Measurements from ENCODE around the gene APBA1. TPM values are rescaled to one million over a fixed set of nuclear protein-coding genes. Genes with fewer than 3 reads are reported as not detected.
A peak's percentile ranks its signal among the peaks of the same experiment; 100 is the strongest.

The APBA1 gene
- total RNA-seq, 4 donors from 2014 or later, result 3.3 to 9.7 (median 5.2) TPM

DNA sequence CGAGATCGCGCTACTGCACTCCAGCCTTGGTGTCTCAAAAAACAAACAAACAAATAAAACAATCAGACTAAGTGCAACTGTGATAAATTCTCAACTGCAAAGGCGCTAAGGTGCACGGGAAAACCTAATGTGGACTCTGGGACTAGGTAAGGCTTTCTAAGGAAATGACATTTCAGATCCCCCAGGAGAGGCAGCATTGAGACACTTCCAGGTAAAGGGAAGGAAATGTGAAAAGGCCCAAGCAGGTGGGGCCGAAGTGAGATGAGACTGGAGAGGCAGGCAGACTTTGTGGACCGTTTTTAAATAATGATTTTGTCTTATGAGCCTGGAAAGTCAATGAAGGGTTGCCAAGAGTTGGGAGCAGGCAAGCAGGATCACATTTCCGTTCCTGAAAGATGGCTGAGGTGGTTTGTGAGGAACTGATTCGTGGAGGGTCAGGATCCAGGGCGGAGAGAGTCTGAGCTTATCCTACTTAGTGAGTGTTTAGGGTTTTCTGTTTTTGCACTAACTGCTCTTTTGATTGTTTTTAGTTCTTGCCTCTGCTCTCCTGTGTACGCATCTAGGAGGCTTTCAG, 2.0 kb upstream of the APBA1 start:
- DNase-seq (ENCODE audit: extremely low spot score), result no peak
- Histone ChIP-seq H3K4me3 (no peak overlapping the region), H3K9me3 (no peaks in the 10 kb centered on the region), H3K27ac (replicated peaks in 1 of 4) (no peak overlapping the region), H3K36me3 (no peaks in the 10 kb centered on the region), H3K27me3 (peaks cover 0 to 3% (median 0%) of the 10 kb centered on the region in 4 donors), H3K4me1 (peaks cover 15 to 24% (median 23%) of the 10 kb centered on the region in 4 donors)
- intact Hi-C loops (cut with DNase I), result loop anchor here (10.0 kb wide), 2 partner anchors 249 to 581 kb away; partner anchors contain the start of gene SMC5
- WGBS, result 82% methylated on average over 11 of the region's 11 CpGs
- TF ChIP-seq EP300 (IDR thresholded peaks at IDR 0.05), result no peak
- no peak for TF ChIP-seq POLR2A (IDR thresholded peaks at IDR 0.05; ENCODE audit: low read depth)
- TF ChIP-seq, protein P1, sequence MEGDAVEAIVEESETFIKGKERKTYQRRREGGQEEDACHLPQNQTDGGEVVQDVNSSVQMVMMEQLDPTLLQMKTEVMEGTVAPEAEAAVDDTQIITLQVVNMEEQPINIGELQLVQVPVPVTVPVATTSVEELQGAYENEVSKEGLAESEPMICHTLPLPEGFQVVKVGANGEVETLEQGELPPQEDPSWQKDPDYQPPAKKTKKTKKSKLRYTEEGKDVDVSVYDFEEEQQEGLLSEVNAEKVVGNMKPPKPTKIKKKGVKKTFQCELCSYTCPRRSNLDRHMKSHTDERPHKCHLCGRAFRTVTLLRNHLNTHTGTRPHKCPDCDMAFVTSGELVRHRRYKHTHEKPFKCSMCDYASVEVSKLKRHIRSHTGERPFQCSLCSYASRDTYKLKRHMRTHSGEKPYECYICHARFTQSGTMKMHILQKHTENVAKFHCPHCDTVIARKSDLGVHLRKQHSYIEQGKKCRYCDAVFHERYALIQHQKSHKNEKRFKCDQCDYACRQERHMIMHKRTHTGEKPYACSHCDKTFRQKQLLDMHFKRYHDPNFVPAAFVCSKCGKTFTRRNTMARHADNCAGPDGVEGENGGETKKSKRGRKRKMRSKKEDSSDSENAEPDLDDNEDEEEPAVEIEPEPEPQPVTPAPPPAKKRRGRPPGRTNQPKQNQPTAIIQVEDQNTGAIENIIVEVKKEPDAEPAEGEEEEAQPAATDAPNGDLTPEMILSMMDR (IDR thresholded peaks at IDR 0.05), result no peak
- no peak for TF ChIP-seq POLR2AphosphoS5 (IDR thresholded peaks at IDR 0.05)

DNA sequence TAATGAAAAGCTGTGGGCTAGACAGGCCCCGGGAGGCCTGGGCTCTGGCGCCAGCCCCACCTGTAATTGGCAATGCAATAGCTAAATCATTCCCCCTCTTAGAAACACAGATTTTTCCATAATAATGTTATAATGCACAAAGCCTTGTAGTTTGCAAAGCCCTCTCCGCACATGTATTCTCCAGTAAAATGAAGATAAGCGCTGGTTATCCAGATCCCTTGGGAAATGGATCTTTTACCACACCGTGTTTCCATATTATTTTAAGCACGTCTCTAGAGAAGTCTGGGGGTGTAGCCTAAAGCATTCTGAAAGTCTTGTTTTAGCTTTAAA, 1.1 kb upstream of the APBA1 start:
- Histone ChIP-seq H3K27me3 (peaks cover 0 to 3% (median 0%) of the 10 kb centered on the region in 4 donors), H3K9me3 (no peaks in the 10 kb centered on the region), H3K4me3 (peak overlapping the region; percentile 81 to 94 (median 87)), H3K36me3 (no peaks in the 10 kb centered on the region), H3K4me1 (peaks cover 15 to 24% (median 23%) of the 10 kb centered on the region in 4 donors), H3K27ac (replicated peaks in 1 of 4) (peak overlapping the region; percentile 75 to 83 (median 82))
- DNase-seq (ENCODE audit: extremely low spot score), result no peak
- intact Hi-C loops (cut with DNase I), result loop anchor here (2.0 to 10.0 kb wide), 3 partner anchors 86 to 582 kb away; partner anchors contain the start of gene SMC5
- TF ChIP-seq, protein P1 (IDR thresholded peaks at IDR 0.05), result no peak
- WGBS, result 54% methylated on average over 5 of the region's 6 CpGs

DNA sequence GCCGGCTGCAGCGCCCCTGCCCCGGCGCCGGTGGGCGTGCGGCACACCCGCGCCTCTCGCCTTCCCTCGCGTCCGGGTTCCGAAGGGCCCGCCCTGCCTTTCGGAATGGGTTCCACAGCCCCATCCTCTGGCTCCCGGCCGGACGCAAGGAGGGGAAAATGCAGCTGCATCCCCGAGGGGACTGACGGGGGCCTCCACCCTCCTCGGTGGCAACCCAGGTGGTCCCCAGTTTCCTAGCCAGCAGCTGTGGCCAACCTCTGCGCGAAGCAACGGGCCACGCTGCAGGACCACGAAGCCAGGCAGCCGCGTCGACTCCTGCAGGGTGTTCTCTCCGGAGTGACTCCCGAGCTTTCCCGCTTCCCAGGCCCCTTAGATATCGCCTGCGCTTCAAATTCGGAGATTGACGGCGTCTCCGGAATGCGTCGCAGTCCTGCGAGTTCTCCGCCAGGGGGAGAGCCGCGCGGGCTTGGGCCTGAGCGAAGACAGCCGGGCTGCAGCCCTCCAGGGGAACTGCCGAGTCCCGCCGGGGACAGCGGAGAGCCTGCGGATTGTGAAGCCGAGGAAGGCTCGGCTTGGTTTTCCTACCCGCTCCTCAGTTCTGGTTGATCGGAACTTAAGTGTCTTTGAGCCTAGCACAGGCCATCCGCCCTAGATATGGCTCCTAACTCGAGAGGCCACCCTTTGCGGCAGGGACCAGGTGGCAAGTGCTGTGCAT, 582 bp upstream of the APBA1 start:
- Histone ChIP-seq H3K4me1 (peaks cover 15 to 24% (median 23%) of the 10 kb centered on the region in 4 donors), H3K9me3 (no peaks in the 10 kb centered on the region), H3K27ac (replicated peaks in 1 of 4) (peak overlapping the region; percentile 75 to 83 (median 82)), H3K4me3 (peak overlapping the region; percentile 81 to 94 (median 87)), H3K36me3 (no peaks in the 10 kb centered on the region), H3K27me3 (peaks cover 0 to 3% (median 0%) of the 10 kb centered on the region in 4 donors)
- TF ChIP-seq POLR2A (IDR thresholded peaks at IDR 0.05; ENCODE audit: low read depth) (no peak), POLR2AphosphoS5 (IDR thresholded peaks at IDR 0.05) (peak in 1 of 2 donors; percentile 56)
- TF ChIP-seq, protein P1 (IDR thresholded peaks at IDR 0.05), result peak; percentile 71 to 91 (median 88)
- no peak for DNase-seq (ENCODE audit: extremely low spot score)
- 0% methylated on average over 10 of the region's 60 CpGs for WGBS
- intact Hi-C loops (cut with DNase I), result loop anchor here (2.0 to 10.0 kb wide), 3 partner anchors 86 to 582 kb away; partner anchors contain the start of gene SMC5

DNA sequence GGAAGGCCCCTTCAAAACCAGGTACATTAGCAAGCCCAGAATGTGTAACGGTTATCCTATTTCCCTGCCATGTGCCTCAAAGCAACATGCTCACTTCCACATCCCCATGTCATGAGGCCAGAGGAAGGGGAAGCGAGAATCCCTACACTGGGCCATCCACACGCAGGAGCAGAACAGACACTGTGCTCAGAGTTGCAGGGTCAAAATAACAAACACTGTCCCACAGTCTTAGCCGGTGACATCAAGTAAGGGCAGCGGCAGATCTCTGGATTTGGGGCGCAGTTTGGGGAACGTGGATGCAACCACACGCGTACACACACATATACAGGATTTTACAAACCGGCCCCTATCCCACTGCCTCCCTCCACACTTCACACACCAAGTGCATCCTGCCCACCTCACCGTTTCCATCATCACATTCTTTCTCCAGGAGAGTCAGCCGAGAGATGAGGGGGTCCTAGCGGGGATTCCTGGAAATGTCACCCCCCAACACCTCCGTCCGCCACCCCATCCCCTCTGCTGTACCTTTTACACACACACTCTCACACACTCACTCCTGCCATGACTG, 776 bp downstream of the APBA1 start:
- Histone ChIP-seq H3K9me3 (no peaks in the 10 kb centered on the region), H3K4me1 (peaks cover 15 to 24% (median 23%) of the 10 kb centered on the region in 4 donors), H3K27ac (replicated peaks in 1 of 4) (peak overlapping the region; percentile 75 to 83 (median 80)), H3K36me3 (no peaks in the 10 kb centered on the region), H3K27me3 (peaks cover 0 to 3% (median 0%) of the 10 kb centered on the region in 4 donors), H3K4me3 (peak overlapping the region; percentile 81 to 94 (median 87))
- no peak for DNase-seq (ENCODE audit: extremely low spot score)
- TF ChIP-seq POLR2AphosphoS5 (IDR thresholded peaks at IDR 0.05) (peak in 1 of 2 donors; percentile 15), POLR2A (IDR thresholded peaks at IDR 0.05; ENCODE audit: low read depth) (no peak)
- TF ChIP-seq, protein P1 (IDR thresholded peaks at IDR 0.05), result no peak
- 53% methylated on average over 13 of the region's 15 CpGs for WGBS
- intact Hi-C loops (cut with DNase I), result loop anchor here (10.0 kb wide), 2 partner anchors 247 to 583 kb away; partner anchors contain the start of gene SMC5

All from esophagus muscularis mucosa (tissue), 4 donors.